SH-SY5Y (cell line): ENCODE measurements around the gene GAB2.

Experiments used
- GATA2 ChIP-seq: IDR thresholded peaks from 2 replicates; pipeline ENCODE4 v1.6.1; 2011; ENCODE audit warnings: mild to moderate bottlenecking, low read depth, low read length
- GATA3 ChIP-seq: IDR thresholded peaks from 2 replicates; pipeline ENCODE4 v1.6.1; 2011; ENCODE audit warnings: low read depth, mild to moderate bottlenecking, low read length, moderate library complexity

GAB2 gene

DNA sequence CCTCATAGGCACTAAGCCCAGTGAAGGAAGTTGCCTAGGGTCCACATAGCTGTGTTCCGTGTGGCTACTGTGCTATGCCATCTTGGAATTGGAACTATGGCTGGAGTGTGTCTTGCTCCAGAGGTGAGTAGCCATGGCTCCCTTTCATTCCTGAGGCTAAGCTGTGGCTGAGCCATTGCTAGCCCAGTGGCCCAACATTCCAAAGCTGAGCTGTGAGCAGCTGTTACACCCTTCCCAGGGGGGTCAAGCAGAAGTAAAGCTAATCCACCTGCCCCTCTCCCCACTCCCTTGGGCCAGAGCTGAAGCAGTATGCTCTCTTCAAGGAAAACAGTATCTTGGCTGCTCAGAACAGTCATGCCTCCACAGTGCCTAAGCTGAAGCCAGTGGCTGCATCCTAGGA is 177.8 kb downstream of the GAB2 start:
- TF ChIP-seq GATA3 (no peak), GATA2 (no peak)

GRCh38 chr11:78237293-78238046 is 180.2 kb downstream of the GAB2 start:
- no peak for TF ChIP-seq GATA2
- no peak for TF ChIP-seq GATA3

DNA sequence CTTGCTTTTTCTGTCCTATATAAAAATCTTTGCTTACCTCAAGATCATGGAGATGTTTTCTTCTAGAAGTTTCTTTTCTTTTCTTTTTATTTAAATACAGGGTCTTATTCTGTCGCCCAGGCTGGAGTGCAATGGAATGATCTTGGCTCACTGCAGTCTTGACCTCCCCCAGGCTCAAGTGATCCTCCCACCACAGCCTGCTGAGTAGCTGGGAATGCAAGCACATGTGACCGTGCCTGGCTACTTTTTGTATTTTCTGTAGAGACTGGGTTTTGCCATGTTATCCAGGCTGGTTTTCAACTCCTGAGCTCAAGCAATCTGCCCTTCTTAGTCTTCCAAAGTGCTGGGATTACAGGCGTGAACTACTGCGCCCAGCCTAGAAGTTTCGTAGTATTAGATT is 183.6 kb downstream of the GAB2 start:
- TF ChIP-seq GATA3 (no peak), GATA2 (no peak)

- TF ChIP-seq GATA2 (no peak), GATA3 (no peak)
These were observed 185.6 kb downstream of the GAB2 start for GRCh38 chr11:78231962-78232501.

GRCh38 chr11:78230161-78230877 is 187.3 kb downstream of the GAB2 start:
- TF ChIP-seq GATA2 (no peak), GATA3 (no peak)

DNA sequence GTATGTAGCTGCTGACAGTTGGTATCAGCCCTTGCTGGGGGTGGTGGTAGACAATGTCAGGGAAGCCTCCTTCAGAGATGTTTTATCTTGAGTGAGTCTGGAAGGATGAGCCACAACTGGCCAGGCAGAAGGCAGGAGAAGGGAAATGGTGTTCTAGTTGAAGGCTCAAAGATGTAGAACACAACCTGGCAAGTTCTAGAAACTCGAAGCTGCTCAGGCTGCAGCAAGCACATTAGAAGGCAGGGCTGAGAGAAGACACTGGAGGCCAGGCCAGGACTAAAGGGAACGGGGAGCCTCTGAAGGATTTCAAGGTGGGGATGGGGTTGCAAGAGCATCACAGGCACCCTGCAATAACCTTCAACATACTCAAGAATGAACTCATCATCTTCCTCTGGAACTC is 188.5 kb downstream of the GAB2 start:
- TF ChIP-seq GATA3 (no peak), GATA2 (no peak)

- TF ChIP-seq GATA2, result no peak
- TF ChIP-seq GATA3, result no peak
These were observed 189.2 kb downstream of the GAB2 start for GRCh38 chr11:78228467-78228866.

DNA sequence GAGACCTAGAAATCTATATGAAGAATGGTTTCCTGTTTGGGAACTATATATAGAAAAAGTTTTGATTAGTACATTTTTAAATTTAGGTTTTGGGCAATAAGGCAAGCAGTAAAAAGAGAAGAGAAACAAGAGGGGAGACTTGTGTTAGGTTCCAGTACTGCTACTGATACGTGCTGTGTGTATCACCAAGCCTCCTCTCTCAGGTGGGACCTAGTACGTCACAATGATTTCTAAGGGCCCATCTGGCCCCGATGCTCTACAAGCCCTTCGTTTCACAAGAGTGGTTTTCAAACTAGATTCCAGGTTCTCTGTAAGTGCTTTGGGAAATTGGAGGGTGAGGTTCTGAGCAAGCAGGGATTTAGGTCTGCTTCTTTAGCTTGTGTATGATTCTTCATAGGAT is 189.7 kb downstream of the GAB2 start:
- TF ChIP-seq GATA3, result no peak

DNA sequence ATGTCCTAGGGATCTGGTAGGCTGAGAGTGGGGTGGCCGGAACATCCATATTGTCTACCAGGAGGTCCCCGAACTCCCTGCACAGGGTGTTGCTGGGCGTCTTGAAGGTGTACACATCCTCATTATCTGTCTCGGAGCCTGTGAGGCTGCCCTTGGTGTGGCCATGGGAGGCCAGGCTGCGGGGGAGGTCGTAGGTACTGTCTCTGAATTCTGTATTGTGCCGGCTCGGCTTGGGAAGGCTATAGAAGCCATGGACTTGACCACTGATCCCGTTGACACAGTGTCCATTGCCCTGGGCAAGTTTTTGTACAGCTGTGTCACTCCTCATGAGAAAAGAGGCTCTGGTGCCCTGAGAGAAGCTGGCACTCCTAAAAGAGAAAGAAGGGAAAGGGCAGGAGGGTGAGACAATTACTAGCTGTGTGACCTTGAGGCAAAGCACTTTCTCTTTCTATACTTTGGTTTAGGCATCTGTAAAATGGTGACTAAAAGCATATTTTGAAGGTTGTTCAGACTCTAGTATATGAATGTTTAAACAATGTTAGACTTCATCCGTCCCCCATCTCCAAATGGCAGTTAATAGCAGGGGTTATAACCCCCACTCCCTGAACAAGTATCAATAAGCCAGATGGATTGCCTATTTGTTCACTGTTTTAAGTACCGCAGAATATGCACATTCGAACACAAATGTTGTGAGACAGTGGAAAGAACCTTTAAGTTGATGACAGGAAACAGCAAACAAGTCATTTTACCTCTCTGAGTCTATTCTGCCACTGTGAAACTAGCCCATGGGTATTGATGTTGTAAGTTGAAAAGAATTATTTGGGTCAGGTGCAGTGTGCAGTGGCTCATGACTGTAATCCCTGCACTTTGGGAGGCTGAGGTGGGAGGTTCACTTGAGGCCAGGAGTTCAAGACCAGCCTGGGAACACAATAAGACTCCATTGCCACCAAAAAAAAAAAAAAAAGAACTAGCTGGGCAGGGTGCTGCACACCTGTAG is 190.6 kb downstream of the GAB2 start:
- TF ChIP-seq GATA2 (no peak), GATA3 (no peak)

DNA sequence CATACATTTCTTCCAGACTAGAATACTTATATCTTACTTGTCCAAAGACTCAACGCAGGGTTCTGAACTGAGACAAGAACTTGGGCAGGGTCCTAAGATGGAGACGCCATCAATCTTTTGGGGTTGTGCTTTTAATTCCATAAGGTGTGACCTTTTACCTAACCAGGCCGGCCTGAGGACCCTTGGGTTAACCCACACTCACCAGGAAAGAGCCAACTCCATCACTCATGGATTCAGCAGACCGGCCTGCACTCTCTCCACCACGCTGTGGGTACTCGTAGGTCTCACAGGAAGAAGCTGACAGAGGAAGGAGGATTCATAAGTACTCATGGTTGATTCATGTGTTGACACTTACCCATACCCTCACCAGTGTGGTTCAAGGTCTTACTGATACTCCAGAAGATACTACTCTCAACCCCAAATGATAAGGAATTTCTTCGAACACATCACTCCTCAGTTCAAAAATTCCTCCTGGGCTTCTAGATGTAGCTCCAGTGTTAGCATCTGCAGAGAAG is 192.7 kb downstream of the GAB2 start:
- TF ChIP-seq GATA2 (no peak), GATA3 (no peak)

DNA sequence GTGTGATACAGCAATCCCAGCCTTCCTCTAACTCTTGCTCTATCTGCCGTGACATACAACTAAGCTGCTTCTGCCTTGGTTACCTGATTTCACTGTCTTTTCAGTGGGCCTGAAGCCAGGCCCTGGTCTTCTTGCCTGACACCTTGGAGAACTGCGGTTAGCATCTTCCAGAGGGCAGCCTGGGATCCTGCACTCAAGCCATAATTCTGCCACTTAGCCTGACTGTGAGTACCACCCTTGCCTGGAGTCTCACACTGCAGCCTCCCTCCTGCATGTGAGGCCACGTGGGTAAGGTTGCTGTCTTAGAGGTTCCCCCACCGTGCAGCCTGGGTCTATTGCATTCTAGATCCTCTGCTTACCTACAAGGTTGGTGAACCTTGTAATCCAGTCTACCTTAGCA is 193.1 kb downstream of the GAB2 start:
- no peak for TF ChIP-seq GATA2
- TF ChIP-seq GATA3, result no peak

GRCh38 chr11:78223320-78223954 is 194.2 kb downstream of the GAB2 start:
- TF ChIP-seq GATA2 (no peak), GATA3 (no peak)
